Activated T-cell treated with anti-CD3 and anti-CD28 coated beads for 48 hours (primary cell): ENCODE measurements around the gene NFATC3.

ENCODE experiments used
- DNase-seq: peaks from one replicate; pipeline ENCODE4 v3.0.0-alpha.2; 2020; ENCODE audit warnings: low read depth

NFATC3 gene

GRCh38 chr16:68085259-68086071, at the start of gene NFATC3:
Gene NFATC3, plus strand, starts transcription at chr16:68085370. Its CDS starts 312 bp downstream, at chr16:68085682.
- peak; percentile 99 for DNase-seq

- DNase-seq: no peak
Observed at GRCh38 chr16:68037841-68038597, 47.2 kb upstream of the NFATC3 start.

GRCh38 chr16:68040506-68041288, 44.5 kb upstream of the NFATC3 start:
- peak; percentile 83 for DNase-seq

- DNase-seq: no peak
Observed at GRCh38 chr16:68041783-68042182, 43.4 kb upstream of the NFATC3 start.

GRCh38 chr16:68046106-68046505, 39.1 kb upstream of the NFATC3 start:
- no peak for DNase-seq

GRCh38 chr16:68047987-68048386, 37.2 kb upstream of the NFATC3 start:
- DNase-seq: no peak

DNA sequence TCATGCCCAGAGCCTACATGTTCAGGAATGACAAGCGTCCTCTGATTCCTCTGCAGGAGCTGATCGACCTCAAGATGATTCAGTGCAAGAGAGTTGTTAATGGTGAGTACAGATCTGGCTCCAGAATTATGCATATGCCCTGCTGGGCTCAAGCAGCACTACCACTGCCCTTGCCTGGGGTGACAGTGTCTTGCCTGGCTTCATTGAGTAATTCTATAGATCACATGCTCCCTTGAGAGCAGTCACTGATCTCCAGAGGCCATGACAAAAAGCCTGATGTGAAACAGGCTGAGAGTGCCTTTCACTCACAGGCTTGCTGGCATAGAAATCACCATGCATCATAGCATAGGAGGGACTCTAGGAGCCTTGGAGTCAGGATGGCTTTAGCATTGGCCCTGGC, 35.7 kb upstream of the NFATC3 start:
- DNase-seq: no peak

DNA sequence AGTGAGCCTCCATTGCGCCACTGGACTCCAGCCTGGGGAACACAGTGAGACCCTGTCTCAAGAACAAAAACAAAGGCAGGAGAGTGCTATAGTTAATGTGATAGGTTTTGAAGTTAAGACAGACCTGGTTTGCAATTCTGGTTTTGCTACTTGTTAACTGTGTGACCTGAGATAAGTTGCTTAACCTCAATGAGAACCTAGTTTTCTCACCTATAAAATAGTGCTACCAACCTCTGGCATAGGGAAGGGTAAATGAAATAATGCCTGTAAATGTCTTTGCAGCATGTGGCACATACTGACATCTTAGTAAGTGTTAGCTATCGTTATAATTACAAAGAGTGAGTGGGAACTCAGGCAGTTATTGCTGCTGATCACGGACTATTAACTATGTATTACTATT, 29.8 kb upstream of the NFATC3 start:
- no peak for DNase-seq

GRCh38 chr16:68059804-68060203, 25.4 kb upstream of the NFATC3 start:
- DNase-seq: no peak

DNA sequence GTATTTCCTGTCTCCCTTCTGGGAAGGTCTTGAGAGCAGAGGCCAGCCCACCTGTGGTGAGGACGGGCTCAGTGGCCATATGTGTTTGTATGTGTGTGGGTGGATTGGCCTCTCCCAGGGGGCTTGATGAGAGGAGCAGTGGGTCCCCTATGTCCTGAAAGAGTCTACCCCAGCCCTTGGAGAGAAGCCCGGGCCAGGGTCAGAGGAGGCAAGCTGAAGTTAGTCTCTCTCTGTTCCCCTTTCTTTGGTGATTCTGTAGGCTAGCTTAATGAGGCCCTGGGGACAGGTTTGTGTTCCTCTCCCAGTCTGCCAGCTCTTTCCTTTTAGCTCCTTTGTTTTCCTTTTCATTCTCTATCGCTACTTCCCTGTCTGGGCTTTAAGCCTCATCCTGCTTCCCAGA, 23.8 kb upstream of the NFATC3 start:
- no peak for DNase-seq

GRCh38 chr16:68062910-68063393, 22.2 kb upstream of the NFATC3 start:
- DNase-seq: no peak

DNA sequence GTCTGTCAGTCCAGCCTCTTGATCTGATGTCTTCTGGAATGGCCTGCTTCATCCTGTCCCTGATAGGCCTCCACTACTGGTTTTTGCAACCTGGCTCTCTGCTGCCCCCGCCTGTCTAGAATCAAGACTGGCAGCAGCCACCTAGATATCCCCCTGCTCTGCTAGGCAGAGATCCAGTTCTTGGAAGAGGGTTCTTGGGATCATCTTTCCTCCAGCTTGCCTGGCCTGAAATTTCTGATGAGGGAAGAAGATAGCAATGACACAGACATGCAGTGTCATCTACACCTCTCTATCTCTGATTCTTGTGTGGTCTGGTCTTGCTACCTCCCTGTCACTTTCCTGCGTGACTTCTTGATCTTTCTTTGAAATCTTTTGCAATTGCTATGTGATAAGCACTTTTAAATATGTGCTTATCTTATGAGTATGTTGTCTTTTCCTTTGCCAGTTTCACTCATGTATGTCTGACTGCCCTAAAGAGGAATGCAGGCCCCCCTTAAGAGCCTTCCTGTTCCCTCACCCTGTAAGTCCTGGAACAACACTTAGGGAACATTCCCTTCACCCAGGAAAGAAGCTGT, 20.3 kb upstream of the NFATC3 start:
- peak; percentile 55 for DNase-seq

GRCh38 chr16:68065716-68066305, 19.4 kb upstream of the NFATC3 start:
- DNase-seq: no peak

DNA sequence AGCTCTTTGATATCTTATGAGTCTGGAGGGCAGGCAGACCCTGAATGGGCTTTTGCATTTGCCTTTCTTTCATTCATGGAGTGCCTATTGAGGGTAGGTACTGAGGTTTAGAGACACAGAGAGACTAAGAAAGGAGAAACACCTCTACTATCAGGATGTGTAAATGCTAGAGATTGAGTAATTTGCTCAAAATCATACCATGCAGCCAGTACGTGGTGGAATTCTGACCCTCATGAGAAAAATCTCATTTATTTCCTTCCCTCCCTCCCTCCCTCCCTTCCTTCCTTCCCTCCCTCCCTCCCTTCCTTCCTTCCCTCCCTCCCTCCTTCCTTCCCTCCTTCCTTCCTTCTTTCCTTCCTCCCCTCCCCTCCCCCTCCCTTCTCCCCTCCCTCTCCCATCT, 18.4 kb upstream of the NFATC3 start:
- no peak for DNase-seq

- no peak for DNase-seq
Observed at GRCh38 chr16:68068926-68069325, 16.2 kb upstream of the NFATC3 start.

GRCh38 chr16:68069511-68070248, 15.5 kb upstream of the NFATC3 start:
- no peak for DNase-seq

DNA sequence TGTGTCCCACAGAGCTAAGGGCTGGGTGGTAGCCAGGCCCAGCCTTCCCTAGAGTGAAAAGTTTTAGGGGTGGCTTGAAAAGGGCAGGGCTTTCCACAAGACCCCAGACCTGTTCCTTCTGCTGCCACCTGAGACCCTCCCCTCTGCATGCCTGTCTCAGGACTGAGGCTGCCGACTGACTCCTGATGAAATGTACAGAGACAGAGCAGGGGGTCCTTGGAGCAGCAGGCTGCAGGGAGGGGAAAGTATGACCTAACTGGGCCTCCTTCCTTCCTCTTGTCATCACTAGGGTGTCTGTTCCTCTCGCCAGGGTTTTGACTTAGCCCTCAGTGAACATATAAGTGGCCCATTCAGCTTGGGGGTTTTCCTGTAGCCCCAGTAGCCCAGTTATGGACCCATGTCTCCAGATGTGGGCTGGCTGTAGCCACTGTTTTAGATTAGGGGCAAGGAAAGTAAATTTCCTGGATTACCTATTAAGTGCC, 14.9 kb upstream of the NFATC3 start:
- DNase-seq: no peak

GRCh38 chr16:68070806-68071517, 14.2 kb upstream of the NFATC3 start:
- no peak for DNase-seq

DNA sequence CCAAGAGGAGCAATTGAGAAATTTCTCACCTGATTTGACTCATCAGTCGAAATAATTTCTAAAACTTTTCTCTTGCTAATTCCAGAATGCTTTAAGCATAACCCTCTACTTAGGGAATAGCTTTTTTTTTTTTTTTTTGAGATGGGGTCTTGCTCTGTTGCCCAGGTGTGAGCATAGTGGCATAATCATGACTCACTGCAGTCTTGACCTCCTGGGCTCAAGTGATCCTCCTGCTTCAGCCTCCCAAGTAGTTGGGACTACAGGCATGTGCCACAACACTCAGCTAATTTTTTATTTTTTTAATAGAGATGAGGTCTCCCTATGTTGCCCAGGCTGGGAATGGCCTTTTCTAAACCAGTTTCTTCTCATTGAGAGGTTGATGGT, 13.7 kb upstream of the NFATC3 start:
- DNase-seq: no peak

DNA sequence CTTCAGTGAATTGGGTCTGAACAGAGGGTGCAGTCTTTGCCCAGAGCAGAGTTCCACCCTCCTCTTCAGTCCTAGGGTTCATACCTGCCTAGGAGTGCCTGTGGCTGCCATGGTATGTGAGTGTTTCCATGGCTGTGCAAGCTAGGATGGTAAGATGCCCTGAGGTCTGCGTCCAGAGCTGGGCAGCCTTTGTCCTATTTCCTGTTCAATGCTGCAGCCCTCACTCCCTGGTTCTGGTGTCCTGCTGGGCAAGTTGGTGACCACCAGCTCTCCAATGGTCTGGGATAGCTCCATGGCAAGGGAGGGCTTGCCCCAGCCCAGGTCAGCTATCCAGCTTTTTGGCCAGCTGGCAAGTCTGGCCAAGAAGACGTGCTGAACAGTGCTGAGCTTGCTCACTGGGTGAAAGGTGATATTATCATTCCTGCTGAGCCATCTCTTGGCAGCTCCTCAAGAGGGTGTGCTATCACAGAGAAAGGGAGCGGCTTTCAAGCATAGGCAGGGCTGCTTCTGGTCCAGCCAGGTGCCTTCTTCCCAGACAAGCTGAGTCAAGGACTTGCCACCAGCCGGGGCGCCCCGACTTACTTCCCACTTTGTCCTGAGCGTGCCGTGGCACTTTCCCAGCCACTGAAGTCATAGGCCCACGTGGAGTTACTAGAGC, 13.0 kb upstream of the NFATC3 start:
- DNase-seq: no peak
